Choroid plexus epithelial cell (primary cell): ENCODE measurements around the gene TOP3B.

Experiments
- DNase-seq: peaks from one replicate; pipeline ENCODE4 v3.0.0-alpha.2; 2010; ENCODE audit warnings: low read depth
- H3K4me3 ChIP-seq: 2 replicates; pipeline ENCODE4 v1.5.1; 2011; ENCODE audit warnings: low read depth, mild to moderate bottlenecking, control low read depth, low read length, moderate library complexity
- TF ChIP-seq, protein P1 (sequence below): conservative IDR thresholded peaks from 2 replicates; pipeline ENCODE4 v1.5.1; 2011; ENCODE audit warnings: low read depth, mild to moderate bottlenecking, control low read depth, inconsistent platforms, low read length, moderate library complexity

The TOP3B gene, protein sequence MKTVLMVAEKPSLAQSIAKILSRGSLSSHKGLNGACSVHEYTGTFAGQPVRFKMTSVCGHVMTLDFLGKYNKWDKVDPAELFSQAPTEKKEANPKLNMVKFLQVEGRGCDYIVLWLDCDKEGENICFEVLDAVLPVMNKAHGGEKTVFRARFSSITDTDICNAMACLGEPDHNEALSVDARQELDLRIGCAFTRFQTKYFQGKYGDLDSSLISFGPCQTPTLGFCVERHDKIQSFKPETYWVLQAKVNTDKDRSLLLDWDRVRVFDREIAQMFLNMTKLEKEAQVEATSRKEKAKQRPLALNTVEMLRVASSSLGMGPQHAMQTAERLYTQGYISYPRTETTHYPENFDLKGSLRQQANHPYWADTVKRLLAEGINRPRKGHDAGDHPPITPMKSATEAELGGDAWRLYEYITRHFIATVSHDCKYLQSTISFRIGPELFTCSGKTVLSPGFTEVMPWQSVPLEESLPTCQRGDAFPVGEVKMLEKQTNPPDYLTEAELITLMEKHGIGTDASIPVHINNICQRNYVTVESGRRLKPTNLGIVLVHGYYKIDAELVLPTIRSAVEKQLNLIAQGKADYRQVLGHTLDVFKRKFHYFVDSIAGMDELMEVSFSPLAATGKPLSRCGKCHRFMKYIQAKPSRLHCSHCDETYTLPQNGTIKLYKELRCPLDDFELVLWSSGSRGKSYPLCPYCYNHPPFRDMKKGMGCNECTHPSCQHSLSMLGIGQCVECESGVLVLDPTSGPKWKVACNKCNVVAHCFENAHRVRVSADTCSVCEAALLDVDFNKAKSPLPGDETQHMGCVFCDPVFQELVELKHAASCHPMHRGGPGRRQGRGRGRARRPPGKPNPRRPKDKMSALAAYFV

DNA sequence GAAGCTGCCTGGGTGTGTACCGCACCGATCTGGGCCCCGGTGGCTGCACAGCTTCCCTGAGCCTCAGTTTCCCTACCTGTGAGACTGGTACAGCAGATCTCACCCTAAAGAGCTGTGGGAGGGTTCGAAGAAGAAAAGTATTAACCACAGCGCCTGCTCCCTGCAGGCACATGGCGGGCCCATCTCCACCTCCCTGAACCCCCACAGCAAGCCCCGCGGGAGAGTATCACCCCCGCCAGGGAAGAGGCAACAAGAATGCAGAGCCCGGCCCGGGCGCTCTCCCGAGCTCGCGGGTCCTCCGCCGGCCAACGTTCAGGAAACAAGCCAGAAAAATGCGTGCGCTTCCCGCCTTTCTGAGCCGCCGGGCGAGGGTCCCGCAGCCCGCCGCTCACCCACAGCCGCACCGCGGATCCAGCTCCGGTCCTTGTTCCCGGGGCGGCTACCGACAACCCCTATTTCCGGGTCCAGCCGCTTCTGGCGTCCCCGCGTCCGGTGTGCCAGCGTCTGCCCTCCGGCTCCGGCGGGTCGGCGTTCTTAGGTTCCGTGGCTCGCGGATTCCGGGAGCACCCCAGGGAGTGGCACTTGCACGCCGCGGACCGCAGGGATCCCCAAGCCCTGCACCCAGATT is at the start of gene TOP3B:
TOP3B (minus strand) TSS at position 450 of the 628 bp plus-strand sequence. CDS start 7,078 bp downstream, outside the sequence.
- DNase-seq = peak; percentile 78

DNA sequence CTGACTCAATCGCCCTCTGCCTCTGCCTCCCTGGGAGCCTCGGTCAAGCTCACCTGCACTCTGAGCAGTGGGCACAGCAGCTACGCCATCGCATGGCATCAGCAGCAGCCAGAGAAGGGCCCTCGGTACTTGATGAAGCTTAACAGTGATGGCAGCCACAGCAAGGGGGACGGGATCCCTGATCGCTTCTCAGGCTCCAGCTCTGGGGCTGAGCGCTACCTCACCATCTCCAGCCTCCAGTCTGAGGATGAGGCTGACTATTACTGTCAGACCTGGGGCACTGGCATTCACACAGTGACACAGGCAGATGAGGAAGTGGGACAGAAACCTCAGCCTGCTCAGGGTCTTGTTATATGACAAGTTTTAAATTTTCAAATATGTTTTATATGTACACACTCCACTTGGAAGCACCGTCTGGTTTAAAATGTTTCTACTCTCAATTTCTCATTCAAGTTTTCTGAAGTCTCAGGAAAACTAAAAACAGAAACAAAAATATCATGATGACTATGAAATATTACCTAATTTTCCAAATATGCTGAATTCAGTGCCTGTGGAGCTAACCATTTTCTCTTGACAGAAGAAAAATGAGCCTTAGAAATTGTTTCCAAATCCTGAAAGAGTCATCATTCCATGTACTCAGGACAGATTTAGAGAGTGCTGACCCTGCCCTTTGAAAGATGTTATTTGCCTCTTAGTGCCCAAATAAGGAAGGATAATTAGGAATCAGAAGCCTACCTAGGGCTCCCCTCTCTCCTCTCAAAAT is 48.8 kb upstream of the TOP3B start:
- no peak for DNase-seq
- TF ChIP-seq, protein P1, sequence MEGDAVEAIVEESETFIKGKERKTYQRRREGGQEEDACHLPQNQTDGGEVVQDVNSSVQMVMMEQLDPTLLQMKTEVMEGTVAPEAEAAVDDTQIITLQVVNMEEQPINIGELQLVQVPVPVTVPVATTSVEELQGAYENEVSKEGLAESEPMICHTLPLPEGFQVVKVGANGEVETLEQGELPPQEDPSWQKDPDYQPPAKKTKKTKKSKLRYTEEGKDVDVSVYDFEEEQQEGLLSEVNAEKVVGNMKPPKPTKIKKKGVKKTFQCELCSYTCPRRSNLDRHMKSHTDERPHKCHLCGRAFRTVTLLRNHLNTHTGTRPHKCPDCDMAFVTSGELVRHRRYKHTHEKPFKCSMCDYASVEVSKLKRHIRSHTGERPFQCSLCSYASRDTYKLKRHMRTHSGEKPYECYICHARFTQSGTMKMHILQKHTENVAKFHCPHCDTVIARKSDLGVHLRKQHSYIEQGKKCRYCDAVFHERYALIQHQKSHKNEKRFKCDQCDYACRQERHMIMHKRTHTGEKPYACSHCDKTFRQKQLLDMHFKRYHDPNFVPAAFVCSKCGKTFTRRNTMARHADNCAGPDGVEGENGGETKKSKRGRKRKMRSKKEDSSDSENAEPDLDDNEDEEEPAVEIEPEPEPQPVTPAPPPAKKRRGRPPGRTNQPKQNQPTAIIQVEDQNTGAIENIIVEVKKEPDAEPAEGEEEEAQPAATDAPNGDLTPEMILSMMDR = no peak
- H3K4me3 ChIP-seq = no peak overlapping the region

More for the DNA sequence above, at the start of gene TOP3B:
- TF ChIP-seq, protein P1 = no peak
- peak within 1 kb of the TSS; percentile 92 for H3K4me3 ChIP-seq

DNA sequence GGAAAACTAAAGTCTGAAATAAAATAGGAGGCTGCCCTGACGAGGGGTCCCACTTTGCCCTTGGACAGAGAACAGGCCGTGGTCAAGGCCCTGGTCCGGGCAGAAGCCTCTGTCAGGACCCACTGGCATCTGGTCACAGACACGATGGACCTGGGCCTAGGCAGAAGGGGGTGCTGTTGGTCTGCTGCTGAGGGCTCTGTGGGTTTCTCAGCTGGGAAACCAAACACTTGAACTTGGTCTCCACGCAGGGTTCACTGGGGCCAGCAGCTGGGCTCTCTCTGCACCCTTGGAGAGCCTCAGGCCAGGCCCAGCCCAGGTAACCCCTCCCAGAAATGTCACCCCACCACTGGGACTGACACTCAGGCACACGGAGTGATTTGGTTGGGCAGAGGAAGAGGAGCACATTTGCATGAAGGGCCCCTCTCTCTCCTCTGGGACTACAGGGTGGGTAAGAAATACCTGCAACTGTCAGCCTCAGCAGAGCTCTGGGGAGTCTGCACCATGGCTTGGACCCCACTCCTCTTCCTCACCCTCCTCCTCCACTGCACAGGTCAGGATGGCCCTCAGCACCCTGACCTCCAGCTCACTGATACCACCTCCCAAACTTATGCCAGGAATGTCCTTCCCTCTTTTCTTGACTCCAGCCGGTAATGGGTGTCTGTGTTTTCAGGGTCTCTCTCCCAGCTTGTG is 48.1 kb upstream of the TOP3B start:
- no peak overlapping the region for H3K4me3 ChIP-seq
- TF ChIP-seq, protein P1 = peak; percentile 75
- DNase-seq = peak; percentile 65

DNA sequence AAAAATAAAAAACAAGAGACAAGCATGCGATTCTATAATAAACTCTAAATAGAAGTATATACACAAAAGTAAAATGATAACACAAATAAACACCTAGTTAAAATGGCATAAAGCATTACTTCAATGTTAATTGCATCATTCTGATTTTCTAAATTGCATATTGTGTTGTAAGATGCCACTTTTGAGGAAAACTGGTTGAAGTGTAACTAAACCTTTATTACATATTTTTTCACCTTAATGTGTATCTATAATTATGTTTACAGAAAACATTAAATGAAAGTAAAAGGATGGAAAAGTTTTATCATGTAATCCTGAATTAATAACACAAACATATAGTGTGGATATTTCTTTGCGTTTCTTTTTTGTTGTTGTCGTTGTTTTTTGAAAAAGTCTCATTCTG is 45.4 kb upstream of the TOP3B start:
- DNase-seq = no peak
- TF ChIP-seq, protein P1 = no peak
- H3K4me3 ChIP-seq = no peak overlapping the region

DNA sequence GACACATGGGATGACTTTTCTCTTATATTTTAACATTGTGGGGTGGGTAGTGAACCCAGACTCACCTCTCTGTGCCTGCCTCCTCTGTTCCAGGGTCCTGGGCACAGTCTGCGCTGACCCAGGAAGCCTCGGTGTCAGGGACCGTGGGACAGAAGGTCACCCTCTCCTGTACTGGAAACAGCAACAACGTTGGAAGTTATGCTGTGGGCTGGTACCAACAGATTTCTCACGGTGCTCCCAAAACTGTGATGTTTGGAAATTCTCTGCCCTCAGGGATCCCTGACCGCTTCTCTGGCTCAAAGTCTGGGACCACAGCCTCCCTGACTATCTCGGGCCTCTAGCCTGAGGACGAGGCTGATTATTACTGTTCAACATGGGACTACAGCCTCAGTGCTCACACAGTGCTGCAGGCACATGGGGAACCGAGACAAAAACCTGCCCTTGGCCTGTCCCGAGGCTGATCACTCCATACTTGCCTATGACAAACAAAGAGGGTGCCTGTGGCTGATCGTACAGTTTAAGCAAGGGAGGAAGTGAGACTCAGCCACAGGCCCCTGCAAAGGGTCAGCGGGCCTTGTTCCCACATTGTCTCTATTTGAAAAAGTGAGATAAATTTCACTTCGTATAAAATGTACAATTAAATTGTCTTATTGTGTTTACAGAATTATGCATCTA is 43.7 kb upstream of the TOP3B start:
- TF ChIP-seq, protein P1 = no peak
- H3K4me3 ChIP-seq = no peak overlapping the region
- DNase-seq = no peak
